Right renal cortex interstitium (tissue), 3 donors: ENCODE data around the gene LRRC45. TPM values are rescaled to one million over a fixed set of nuclear protein-coding genes. Genes with fewer than 3 reads are reported as not detected.
A peak's percentile ranks its signal among the peaks of the same experiment; 100 is the strongest.

Experiments used
- DNase-seq, 3 donors: peaks; one replicate each; pipeline ENCODE4 v3.0.0-alpha.2; 2013; ENCODE audit warnings: low read depth in 3 of 3, low spot score in 2 of 3
- polyA plus RNA-seq, 3 donors: library from polyadenylated mRNA; unstranded; fragments of 120-200 nt; gene quantifications; one replicate each; pipeline ENCODE4 v1.2.1, GENCODE V29; 2013; ENCODE audit not compliant: insufficient read length in 3 of 3

The LRRC45 gene
- polyA plus RNA-seq, 3 donors = 11.0 to 12.9 (median 11.9) TPM

DNA sequence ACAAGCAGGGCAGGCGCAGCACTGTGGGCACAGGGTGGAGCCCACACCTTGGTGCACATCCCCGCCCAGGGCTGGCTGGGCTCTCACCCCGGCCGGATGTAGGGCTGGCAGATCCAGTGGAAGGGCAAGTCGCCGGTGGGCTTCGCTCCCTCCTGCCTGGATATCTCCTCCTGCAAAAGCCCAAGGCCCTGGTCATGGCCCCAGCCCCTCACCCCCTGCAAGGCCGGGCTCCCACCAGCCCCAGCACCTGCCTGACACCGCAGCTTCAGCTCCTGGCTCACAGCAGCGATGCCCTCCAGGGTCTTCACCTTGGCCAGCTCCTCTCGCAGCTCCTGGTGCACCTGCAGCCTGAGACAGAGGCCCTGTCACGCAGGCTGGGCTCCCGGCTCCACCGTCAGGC lies 37.5 kb downstream of the LRRC45 start:
- DNase-seq = no peak

DNA sequence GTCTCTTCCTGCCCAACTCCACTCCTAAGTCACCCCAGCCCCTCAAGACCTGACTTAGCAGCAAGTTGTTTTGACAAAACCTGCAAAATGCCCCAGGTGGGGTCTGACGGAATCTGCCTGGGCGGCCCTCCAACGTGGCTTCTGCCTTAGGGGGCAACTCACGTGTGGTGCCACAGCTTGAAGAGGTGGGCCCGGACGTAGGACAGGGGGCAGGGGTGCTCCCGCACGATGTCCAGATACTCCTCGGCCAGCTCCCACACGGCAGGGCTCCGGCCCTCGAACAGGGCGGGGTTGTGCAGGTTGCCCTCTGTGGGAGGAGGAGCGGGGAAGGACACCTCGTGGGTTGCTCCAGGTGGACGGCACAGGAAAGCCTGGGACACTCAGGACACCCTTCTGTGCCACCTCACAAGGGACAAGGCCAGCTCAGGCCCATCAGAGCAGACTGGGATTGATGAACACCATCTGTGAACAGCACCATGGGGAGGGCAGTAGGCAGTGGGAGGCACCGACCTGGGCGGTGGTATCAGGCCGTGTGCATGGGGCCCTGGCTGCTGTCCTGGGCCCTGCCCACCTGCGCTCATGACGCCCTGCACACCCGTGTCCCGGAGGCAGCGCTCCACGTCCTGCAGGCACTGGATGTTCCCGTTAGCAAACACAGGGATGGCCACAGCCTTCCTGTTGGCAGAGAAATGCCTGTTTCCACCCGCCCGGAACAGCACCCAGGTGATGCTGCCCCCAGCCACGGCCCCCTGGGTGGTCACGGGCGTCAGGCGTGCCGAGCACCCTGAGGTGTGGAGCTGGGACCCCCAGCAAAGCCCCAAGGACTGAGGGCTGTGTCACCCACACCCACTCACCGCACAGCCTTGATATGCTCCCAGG lies 38.2 kb downstream of the LRRC45 start:
- no peak for DNase-seq

- no peak for DNase-seq
These were observed 39.2 kb downstream of the LRRC45 start for GRCh38 chr17:82062076-82062983.

- no peak for DNase-seq
These were observed 39.9 kb downstream of the LRRC45 start for GRCh38 chr17:82062984-82063368.

GRCh38 chr17:82063424-82064415 lies 40.6 kb downstream of the LRRC45 start:
- DNase-seq = no peak

- DNase-seq = no peak
These were observed 41.5 kb downstream of the LRRC45 start for GRCh38 chr17:82064433-82065192.

- DNase-seq = no peak
These were observed 42.1 kb downstream of the LRRC45 start for GRCh38 chr17:82065193-82065637.

DNA sequence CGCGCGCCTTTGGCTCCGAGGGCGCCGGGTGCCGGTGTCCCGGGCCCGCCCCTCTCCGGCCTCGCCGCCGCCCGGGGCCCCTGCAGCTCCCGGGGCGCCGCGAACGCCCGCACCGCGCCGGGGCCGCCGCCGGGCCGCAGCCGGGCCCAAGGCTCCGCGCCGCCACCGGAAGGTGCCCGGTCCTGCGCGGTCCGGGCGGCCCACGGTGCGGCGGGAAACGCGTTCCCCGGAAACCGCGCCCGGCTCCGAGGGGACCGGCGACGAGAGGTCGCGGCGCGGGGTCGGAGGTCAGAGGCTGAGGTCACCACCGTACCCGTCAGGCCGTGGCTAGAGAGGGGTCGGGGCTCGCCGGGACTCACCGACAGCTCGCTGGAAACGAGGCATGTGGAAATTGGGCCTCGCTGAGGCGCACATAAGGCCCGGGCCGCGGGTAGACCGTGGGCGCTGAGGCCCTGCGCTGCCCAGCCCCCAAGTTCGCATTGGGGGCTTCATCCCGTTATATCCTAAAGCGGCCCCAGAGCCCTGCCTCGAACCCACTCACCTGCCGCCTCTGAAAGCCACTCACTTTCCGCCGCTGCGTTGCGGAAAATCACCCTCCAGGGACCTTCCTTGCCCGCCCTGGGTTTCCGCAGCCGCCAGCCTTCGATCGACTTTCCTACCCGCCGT lies 42.7 kb downstream of the LRRC45 start, which contains the start of gene DUS1L:
DUS1L (minus strand) TSS at position 167 of the 666 bp plus-strand sequence. CDS start 745 bp downstream, outside the sequence.
- peak in 2 of 3 donors; percentile 15 to 16 for DNase-seq

DNA sequence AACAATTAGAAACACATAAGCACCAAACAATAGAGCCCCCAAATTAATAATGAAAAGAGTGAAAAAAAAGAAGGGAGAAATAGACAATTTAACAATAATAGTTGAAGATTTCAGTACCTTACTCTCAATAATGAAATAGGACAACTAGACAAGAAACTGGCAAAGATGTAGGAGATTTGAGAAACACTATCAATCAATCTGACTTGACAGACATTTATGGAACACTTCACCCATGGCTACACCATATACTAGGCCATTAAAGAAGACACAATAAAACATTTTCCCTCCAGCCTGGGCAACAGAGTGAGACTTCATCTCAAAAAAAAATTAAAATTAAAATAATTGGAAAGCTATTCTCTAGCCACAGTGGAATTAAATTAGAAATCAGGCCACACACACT lies 47.5 kb downstream of the LRRC45 start:
- no peak for DNase-seq

DNA sequence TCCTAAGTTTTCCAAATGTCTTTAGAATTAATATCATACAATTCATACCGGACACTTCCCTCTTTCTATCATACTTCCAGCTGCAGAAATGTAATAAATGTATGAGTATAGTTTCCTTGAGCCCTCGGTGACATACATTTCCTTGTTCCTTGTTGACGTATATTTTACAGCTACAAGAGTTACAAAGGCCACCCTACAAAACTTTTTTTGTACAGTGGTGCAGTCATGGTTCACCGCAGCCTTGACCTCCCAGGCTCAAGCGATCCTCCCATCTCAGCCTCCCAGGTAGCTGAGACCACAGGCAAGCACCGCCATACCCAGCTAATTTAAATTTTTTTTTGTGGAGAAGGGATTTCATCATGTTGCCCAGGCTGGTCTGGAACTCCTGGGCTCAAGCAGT lies 49.7 kb downstream of the LRRC45 start:
- no peak for DNase-seq

GRCh38 chr17:82073446-82073845 lies 50.3 kb downstream of the LRRC45 start:
- DNase-seq = no peak

DNA sequence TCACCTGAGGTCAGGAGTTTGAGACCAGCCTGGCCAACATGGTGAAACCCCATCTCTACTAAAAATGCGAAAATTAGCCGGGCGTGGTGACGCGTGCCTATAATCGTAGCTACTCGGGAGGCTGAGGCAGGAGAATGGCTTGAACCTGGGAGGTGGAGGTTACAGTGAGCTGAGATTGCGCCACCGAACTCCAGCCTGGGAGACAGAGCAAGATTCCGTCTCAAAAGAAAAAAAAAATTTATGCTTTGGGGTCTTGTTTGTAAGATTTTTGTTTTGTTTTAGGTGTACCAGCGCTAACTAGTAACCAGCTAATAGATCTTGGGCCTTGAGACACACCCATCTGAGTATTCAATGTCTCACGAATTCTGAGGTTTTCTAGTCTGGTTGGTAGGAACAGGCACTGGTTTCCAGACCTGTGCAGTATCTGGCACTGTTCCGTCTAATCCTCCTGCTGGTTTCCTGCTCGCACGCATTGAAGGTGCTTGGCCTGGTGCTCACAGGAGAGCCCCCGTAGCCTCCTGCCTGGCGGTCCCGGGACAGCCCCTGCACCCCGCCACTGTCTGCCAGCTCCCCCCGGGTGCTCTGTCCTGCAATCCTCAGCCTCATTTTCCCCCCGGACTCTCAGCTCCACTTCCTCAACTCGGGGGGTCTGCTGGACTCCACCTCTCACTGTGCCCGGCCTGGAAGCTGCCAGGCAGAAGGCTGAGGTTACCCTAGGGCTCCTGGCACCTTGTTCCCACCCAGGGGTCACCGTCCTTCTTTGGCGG lies 53.1 kb downstream of the LRRC45 start:
- DNase-seq = no peak

- no peak for DNase-seq
These were observed 53.9 kb downstream of the LRRC45 start for GRCh38 chr17:82076785-82077591.

GRCh38 chr17:82077617-82078358 lies 54.7 kb downstream of the LRRC45 start:
- no peak for DNase-seq

- no peak for DNase-seq
These were observed 55.3 kb downstream of the LRRC45 start for GRCh38 chr17:82078433-82078832.

DNA sequence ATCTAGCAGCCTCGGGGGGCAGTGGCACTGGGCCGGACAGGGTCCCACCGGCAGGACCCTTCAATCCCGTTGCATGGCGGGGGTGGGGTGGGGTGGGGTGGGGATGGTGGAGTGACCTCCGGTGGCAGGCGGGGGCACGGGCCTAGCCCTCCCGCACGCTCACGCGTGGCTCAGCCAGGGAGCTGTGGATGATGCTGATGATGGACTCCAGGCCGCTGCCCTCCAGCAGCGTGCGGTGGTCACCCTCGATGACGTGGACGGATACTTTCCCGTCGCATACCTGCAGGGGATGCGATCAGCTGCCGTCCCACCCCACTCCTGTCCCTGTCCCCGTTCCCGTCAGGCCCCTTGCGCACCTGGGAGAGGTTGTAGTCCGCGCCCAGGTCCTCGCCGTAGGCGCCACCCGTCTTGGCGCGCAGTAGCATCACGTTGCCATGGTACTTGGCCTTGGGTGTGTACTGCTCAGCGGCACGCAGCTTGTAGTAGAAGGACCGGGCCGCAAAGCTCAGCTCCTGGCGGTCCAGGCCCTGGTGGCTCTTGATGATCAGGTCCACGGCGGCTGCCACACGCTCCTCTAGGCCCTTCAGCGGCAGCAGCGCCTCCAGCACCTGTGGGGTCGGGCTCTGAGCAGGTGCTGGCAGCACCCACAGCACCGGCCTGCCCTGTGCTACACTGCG lies 56.0 kb downstream of the LRRC45 start:
- no peak for DNase-seq
